Measurements from ENCODE around the gene CYP27A1.

- no peak for TF ChIP-seq CTCF (IDR thresholded peaks at IDR 0.05)
- TF ChIP-seq POLR2A (IDR thresholded peaks at IDR 0.05) = no peak
Measured at GRCh38 chr2:218824004-218824403, 42.1 kb downstream of the CYP27A1 start.

Data from vagina (tissue), 2 donors.